Measurements from ENCODE around the gene ABCG1. TPM values are rescaled to one million over a fixed set of nuclear protein-coding genes. Genes with fewer than 3 reads are reported as not detected.

ABCG1 gene
- total and polyA plus RNA-seq, 2 donors (not counting 3 experiments of a cell fraction or from before 2014, with no cell fraction given): 6.7 to 19.6 TPM

DNA sequence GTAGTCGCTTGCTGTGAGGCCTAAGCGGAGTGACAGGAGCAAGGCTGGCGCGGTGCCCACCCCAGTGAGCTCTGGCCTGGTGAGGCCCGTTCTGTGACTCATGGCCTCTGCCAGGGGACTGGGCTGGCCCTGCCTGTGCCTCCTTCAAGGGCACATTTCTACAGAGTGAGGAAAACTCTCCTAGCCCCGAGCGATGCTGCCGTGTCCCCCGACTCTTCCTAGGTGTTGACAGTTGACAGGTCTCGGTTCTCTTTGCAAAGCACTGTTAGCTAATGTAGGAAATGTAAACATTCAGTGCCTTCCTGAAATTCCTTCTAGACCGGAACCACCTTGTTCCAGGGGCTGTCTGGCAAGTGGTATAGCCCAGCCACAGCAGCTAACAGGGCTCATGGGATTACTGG lies 43.9 kb downstream of the ABCG1 start:
- intact Hi-C loops (cut with micrococcal nuclease): loop anchor here (1.0 to 2.0 kb wide), 6 partner anchors 14 to 187 kb away; no protein-coding TSS in a partner anchor
- no peak for FAIRE-seq
- H2AFZ ChIP-seq (ENCODE audit: low read depth, low read length): peak overlapping the region; percentile 51

More for the DNA sequence above, 43.9 kb downstream of the ABCG1 start:
- TF ChIP-seq EZH2 (IDR thresholded peaks at IDR 0.05; ENCODE audit: borderline replicate concordance, low read depth, low read length, severe bottlenecking) (no peak), POLR2A (IDR thresholded peaks at IDR 0.05; ENCODE audit: low read depth, low read length) (peak; percentile 40), MYC (IDR thresholded peaks at IDR 0.05; ENCODE audit: low read depth, low read length) (no peak), GATA2 (IDR thresholded peaks at IDR 0.05; ENCODE audit: insufficient read depth, insufficient read length, low read depth, low read length) (no peak), JUN (IDR thresholded peaks at IDR 0.05; ENCODE audit: borderline replicate concordance, insufficient read depth, insufficient read length, low read depth) (peak; percentile 18), POLR2AphosphoS5 (IDR thresholded peaks at IDR 0.05; ENCODE audit: insufficient read depth, low read depth, low read length) (peak; percentile 43), FOS (IDR thresholded peaks at IDR 0.05; ENCODE audit: borderline replicate concordance, insufficient read depth, low read length) (peak; percentile 40)
- TF ChIP-seq, protein P1, sequence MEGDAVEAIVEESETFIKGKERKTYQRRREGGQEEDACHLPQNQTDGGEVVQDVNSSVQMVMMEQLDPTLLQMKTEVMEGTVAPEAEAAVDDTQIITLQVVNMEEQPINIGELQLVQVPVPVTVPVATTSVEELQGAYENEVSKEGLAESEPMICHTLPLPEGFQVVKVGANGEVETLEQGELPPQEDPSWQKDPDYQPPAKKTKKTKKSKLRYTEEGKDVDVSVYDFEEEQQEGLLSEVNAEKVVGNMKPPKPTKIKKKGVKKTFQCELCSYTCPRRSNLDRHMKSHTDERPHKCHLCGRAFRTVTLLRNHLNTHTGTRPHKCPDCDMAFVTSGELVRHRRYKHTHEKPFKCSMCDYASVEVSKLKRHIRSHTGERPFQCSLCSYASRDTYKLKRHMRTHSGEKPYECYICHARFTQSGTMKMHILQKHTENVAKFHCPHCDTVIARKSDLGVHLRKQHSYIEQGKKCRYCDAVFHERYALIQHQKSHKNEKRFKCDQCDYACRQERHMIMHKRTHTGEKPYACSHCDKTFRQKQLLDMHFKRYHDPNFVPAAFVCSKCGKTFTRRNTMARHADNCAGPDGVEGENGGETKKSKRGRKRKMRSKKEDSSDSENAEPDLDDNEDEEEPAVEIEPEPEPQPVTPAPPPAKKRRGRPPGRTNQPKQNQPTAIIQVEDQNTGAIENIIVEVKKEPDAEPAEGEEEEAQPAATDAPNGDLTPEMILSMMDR (IDR thresholded peaks at IDR 0.05; ENCODE audit: extremely low read depth in 1 of 2, insufficient read depth in 1 of 2, low read depth in 1 of 2, low read length in 2 of 2): no peak
- TF ChIP-seq, protein P2, sequence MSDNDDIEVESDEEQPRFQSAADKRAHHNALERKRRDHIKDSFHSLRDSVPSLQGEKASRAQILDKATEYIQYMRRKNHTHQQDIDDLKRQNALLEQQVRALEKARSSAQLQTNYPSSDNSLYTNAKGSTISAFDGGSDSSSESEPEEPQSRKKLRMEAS (IDR thresholded peaks at IDR 0.05; ENCODE audit: insufficient read depth, insufficient read length): no peak
- Histone ChIP-seq H3K4me2 (ENCODE audit: insufficient read depth, low read length) (peak overlapping the region; percentile 61), H4K20me1 (replicated peaks; ENCODE audit: control insufficient read depth, extremely low read depth, insufficient read depth, low read length) (no peaks in the 10 kb centered on the region), H3K27ac (ENCODE audit: insufficient read depth, low read depth, low read length) (peak overlapping the region; percentile 93), H3K9ac (replicated peaks; ENCODE audit: extremely low read depth, insufficient read depth, low read length) (peak overlapping the region; percentile 70), H3K4me3 (replicated peaks in 1 of 3; ENCODE audit: insufficient read depth in 1 of 3, low read depth in 1 of 3, low read length in 3 of 3) (peak overlapping the region in 1 of 3 experiments; percentile 9), H3K27me3 (ENCODE audit: control insufficient read depth in 2 of 2, insufficient read depth in 2 of 2, low read length in 2 of 2) (no peaks in the 10 kb centered on the region), H3K9me3 (replicated peaks; ENCODE audit: control insufficient read depth, insufficient read depth, low read length) (no peaks in the 10 kb centered on the region), H3K36me3 (ENCODE audit: control insufficient read depth in 2 of 2, extremely low read depth in 1 of 2, insufficient read depth in 2 of 2, low read length in 2 of 2) (no peaks in the 10 kb centered on the region), H3K4me1 (ENCODE audit: control insufficient read depth, extremely low read depth, insufficient read depth, low read length) (peaks cover 25% of the 10 kb centered on the region), H3K9me1 (replicated peaks; ENCODE audit: control insufficient read depth, extremely low read depth, insufficient read depth, low read length) (no peaks in the 10 kb centered on the region), H3K79me2 (ENCODE audit: control insufficient read depth, insufficient read depth, low read length) (no peaks in the 10 kb centered on the region)
- dilution Hi-C loops (cut with MboI; ENCODE audit: extremely low pct_ligation_motif_present, low sequenced_read_pairs): no loop called here
- peak; percentile 84 for DNase-seq (ENCODE audit: low read depth, low spot score)
- CTCF ChIA-PET: interaction anchor here (0.9 to 5.2 kb wide), 8 partner anchors 9 to 119 kb away, joined by 3 to 108 read pairs (median 3); no protein-coding TSS in a partner anchor
- no TSS peak for BruUV-seq (replicated peaks)
- POLR2A ChIA-PET: no interaction called here

Measured in endothelial cell of umbilical vein (primary cell).